Measurements from ENCODE around the gene CNTNAP4.

GRCh38 chr16:76529120-76529519, 251.9 kb downstream of the CNTNAP4 start:
- TF ChIP-seq, protein P1, sequence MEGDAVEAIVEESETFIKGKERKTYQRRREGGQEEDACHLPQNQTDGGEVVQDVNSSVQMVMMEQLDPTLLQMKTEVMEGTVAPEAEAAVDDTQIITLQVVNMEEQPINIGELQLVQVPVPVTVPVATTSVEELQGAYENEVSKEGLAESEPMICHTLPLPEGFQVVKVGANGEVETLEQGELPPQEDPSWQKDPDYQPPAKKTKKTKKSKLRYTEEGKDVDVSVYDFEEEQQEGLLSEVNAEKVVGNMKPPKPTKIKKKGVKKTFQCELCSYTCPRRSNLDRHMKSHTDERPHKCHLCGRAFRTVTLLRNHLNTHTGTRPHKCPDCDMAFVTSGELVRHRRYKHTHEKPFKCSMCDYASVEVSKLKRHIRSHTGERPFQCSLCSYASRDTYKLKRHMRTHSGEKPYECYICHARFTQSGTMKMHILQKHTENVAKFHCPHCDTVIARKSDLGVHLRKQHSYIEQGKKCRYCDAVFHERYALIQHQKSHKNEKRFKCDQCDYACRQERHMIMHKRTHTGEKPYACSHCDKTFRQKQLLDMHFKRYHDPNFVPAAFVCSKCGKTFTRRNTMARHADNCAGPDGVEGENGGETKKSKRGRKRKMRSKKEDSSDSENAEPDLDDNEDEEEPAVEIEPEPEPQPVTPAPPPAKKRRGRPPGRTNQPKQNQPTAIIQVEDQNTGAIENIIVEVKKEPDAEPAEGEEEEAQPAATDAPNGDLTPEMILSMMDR (IDR thresholded peaks at IDR 0.05; ENCODE audit: borderline replicate concordance, extremely low read depth, low read length, poor library complexity, severe bottlenecking) = no peak
- TF ChIP-seq EZH2 (IDR thresholded peaks at IDR 0.05; ENCODE audit: borderline replicate concordance, low read depth, low read length, severe bottlenecking) = no peak

All from DND-41 (cell line).